ENCODE data around the gene DNM2. TPM values are rescaled to one million over a fixed set of nuclear protein-coding genes. Genes with fewer than 3 reads are reported as not detected.

DNM2 gene
- total and polyA plus RNA-seq, 9 of the 15 experiments (the other 6 are each of a cell fraction or from before 2014, with no cell fraction given): 2.2 to 161 (median 72.6) TPM

- no peak for FAIRE-seq
- BruUV-seq (replicated peaks): no TSS peak
- Histone ChIP-seq H3K9ac (ENCODE audit: insufficient read depth in 1 of 2, low read depth in 2 of 2, low read length in 2 of 2) (no peak overlapping the region; a peak in 1 of 4 replicates), H3K79me2 (ENCODE audit: control insufficient read depth, insufficient read depth, low read length) (no peaks in the 10 kb centered on the region), H3K4me3 (no peak overlapping the region), H3K4me1 (replicated peaks in 1 of 2; ENCODE audit: control insufficient read depth in 2 of 2, insufficient read depth in 2 of 2, low read length in 2 of 2) (no peaks in the 10 kb centered on the region), H3K4me2 (ENCODE audit: insufficient read depth, low read length) (no peak overlapping the region), H3K27me3 (ENCODE audit: control insufficient read depth in 2 of 2, insufficient read depth in 2 of 2, low read length in 2 of 2) (no peaks in the 10 kb centered on the region), H3K9me3 (replicated peaks; ENCODE audit: control insufficient read depth, insufficient read depth, low read depth, low read length) (no peaks in the 10 kb centered on the region), H2AFZ (ENCODE audit: low read depth, low read length) (no peak overlapping the region), H3K27ac (ENCODE audit: extremely low read depth, low read depth, low read length) (no peak overlapping the region), H3K9me1 (ENCODE audit: control insufficient read depth, insufficient read depth, low read length) (no peaks in the 10 kb centered on the region), H4K20me1 (replicated peaks; ENCODE audit: control insufficient read depth, insufficient read depth, low read length) (no peaks in the 10 kb centered on the region), H3K36me3 (ENCODE audit: control insufficient read depth, insufficient read depth, low read length) (peaks cover 80% of the 10 kb centered on the region; the same call in 2 of the 3 replicates)
- DNase-seq (ENCODE audit: extremely low read depth in 1 of 4, low spot score in 3 of 4): no peak
- 89% methylated on average over 6 of the region's 8 CpGs for WGBS (ENCODE audit: insufficient coverage, low coverage, missing lambda C conversion rate)
- ChIA-PET CTCF (ENCODE audit: low intra/inter-chr PET ratio) (interaction anchor here (0.7 kb wide), 1 partner anchor 83 kb away, joined by 5 read pairs; the partner anchor contains the start of gene CARM1), POLR2A (interaction anchor here (0.6 to 0.8 kb wide), 2 partner anchors 19 to 28 kb away, joined by 3 read pairs; no protein-coding TSS in a partner anchor)
- no peak for TF ChIP-seq XRCC5 (IDR thresholded peaks at IDR 0.05; ENCODE audit: low read depth, low read length)
- no peak for TF ChIP-seq NKRF (IDR thresholded peaks at IDR 0.05; ENCODE audit: borderline replicate concordance)
- TF ChIP-seq BCOR (IDR thresholded peaks at IDR 0.05): 0 out of 2 replicates have a peak, but pooled peaks have one; percentile 38
- TF ChIP-seq MLX (CRISPR knock-in tag; conservative IDR thresholded peaks at IDR 0.05): no peak
- TF ChIP-seq TFAP4 (CRISPR knock-in tag; IDR thresholded peaks at IDR 0.05; ENCODE audit: borderline replicate concordance): no peak
- intact Hi-C loops (cut with micrococcal nuclease): no loop called here
- in situ Hi-C loops (cut with MboI): no loop called here
- ATAC-seq: no peak
Measured at GRCh38 chr19:10788146-10788545, 70.3 kb downstream of the DNM2 start.
